A549 (cell line): ENCODE results near the gene GABBR2. TPM values are rescaled to one million over a fixed set of nuclear protein-coding genes. Genes with fewer than 3 reads are reported as not detected.
"Not testable (repeated sequence)": the region's sequence is repeated elsewhere in the genome, so short reads cannot be mapped to it uniquely, and the experiment has no call there.

ENCODE experiments used
- ATAC-seq, 2 experiments: fragments of 200-7000 bp in 1 of 2; fragments of >200 bp in 1 of 2; cut with Nextera tagmentation in 1 of 2; cut with Tn5 transposase in 1 of 2; 3 replicates each; pipeline versions ENCODE4 v1.8.0 to v1.9.1; 2018 to 2020; ENCODE audit warnings: mild to moderate bottlenecking in 1 of 2, moderate library complexity in 1 of 2
- CTCF ChIA-PET: fragments of 300-600 bp; sonication (Branson Sonifier 250); formaldehyde crosslinking; extraction: SDS; loops from one replicate; lab custom pipeline; 2021; ENCODE audit warnings: antibody characterized with exemption, inconsistent platforms; lab: Yijun Ruan, JAX
- POLR2A ChIA-PET: fragments of 350-600 bp; formaldehyde crosslinking; extraction: SDS; loops from one replicate; lab custom pipeline; 2021; ENCODE audit warnings: antibody characterized with exemption, inconsistent platforms; lab: Yijun Ruan, JAX
- DNase-seq, 2 experiments: peaks; one replicate each; pipeline versions ENCODE4 v3.0.0 to v3.0.0-alpha.2; 2011 to 2016; ENCODE audit warnings: low read depth in 1 of 2, low spot score in 1 of 2
- FAIRE-seq: peaks from 2 replicates; lab custom pipeline; 2011; peaks lifted over from hg19 to GRCh38; lab: Jason Lieb, UNC
- H3K27ac ChIP-seq, 2 experiments: fragments of >200 bp; sonication (Bioruptor Twin); formaldehyde crosslinking; 3 replicates each; pipeline ENCODE4 v1.5.1; 2016 to 2017
- H3K4me1 ChIP-seq: fragments of >200 bp; sonication (Bioruptor Twin); formaldehyde crosslinking; 3 replicates; pipeline ENCODE4 v1.6.1; 2016
- H3K4me2 ChIP-seq: fragments of >200 bp; sonication (Bioruptor Twin); formaldehyde crosslinking; 3 replicates; pipeline ENCODE4 v1.6.1; 2016
- H3K4me3 ChIP-seq: fragments of >200 bp; sonication (Bioruptor Twin); formaldehyde crosslinking; 3 replicates; pipeline ENCODE4 v1.5.1; 2016
- H3K9me3 ChIP-seq: fragments of >200 bp; sonication (Bioruptor Twin); formaldehyde crosslinking; 3 replicates; pipeline ENCODE4 v1.6.1; 2016
- CBX2 ChIP-seq: fragments of 200-600 bp; sonication (generic); IDR thresholded peaks from 2 replicates; pipeline ENCODE4 v1.6.1; 2016; ENCODE audit warnings: low read depth, mild to moderate bottlenecking, borderline replicate concordance
- CBX8 ChIP-seq: fragments of 200-600 bp; sonication (generic); IDR thresholded peaks from 2 replicates; pipeline ENCODE4 v1.6.1; 2016
- EHF ChIP-seq: fragments of 250-450 bp; sonication (Bioruptor Pico); IDR thresholded peaks from 2 replicates; pipeline ENCODE4 v1.5.0; 2020; ENCODE audit warnings: mild to moderate bottlenecking
- EP300 ChIP-seq, 2 experiments: fragments of >200 bp; sonication (Bioruptor Twin); formaldehyde crosslinking; IDR thresholded peaks; 2 replicates in 1 of 2; 3 replicates in 1 of 2; pipeline ENCODE4 v1.6.1; 2016 to 2017
- ESRRA ChIP-seq: fragments of 150-350 bp; IDR thresholded peaks from 2 replicates; pipeline ENCODE4 v1.6.1; 2014; ENCODE audit warnings: mild to moderate bottlenecking, low read length, borderline replicate concordance
- FOXS1 ChIP-seq: fragments of 250-450 bp; sonication (Bioruptor Pico); IDR thresholded peaks from 2 replicates; pipeline ENCODE4 v1.5.0; 2020; ENCODE audit warnings: mild to moderate bottlenecking, moderate library complexity
- GATA3 ChIP-seq: IDR thresholded peaks from 2 replicates; pipeline ENCODE4 v1.6.1; 2012; ENCODE audit warnings: borderline replicate concordance
- HOXA7 ChIP-seq: fragments of 250-450 bp; sonication (Bioruptor Pico); IDR thresholded peaks from 2 replicates; pipeline ENCODE4 v1.5.0; 2020; ENCODE audit warnings: mild to moderate bottlenecking, moderate library complexity
- HOXB13 ChIP-seq: fragments of 250-450 bp; sonication (Bioruptor Pico); IDR thresholded peaks from 2 replicates; pipeline ENCODE4 v1.5.0; 2020; ENCODE audit warnings: low read depth, mild to moderate bottlenecking, moderate library complexity
- HOXB5 ChIP-seq: fragments of 250-450 bp; sonication (Bioruptor Pico); IDR thresholded peaks from 2 replicates; pipeline ENCODE4 v1.5.0; 2020; ENCODE audit warnings: mild to moderate bottlenecking, moderate library complexity
- JUNB ChIP-seq: fragments of >200 bp; sonication (Bioruptor Twin); formaldehyde crosslinking; IDR thresholded peaks from 2 replicates; pipeline ENCODE4 v1.6.1; 2016
- KDM1A ChIP-seq: fragments of 200-600 bp; sonication (generic); IDR thresholded peaks from 2 replicates; pipeline ENCODE4 v1.6.1; 2016; ENCODE audit warnings: low read depth, mild to moderate bottlenecking
- KDM5A ChIP-seq: fragments of 200-600 bp; sonication (generic); IDR thresholded peaks from 2 replicates; pipeline ENCODE4 v1.6.1; 2016; ENCODE audit warnings: antibody characterized with exemption, mild to moderate bottlenecking
- MAZ ChIP-seq: fragments of 150-350 bp; IDR thresholded peaks from 2 replicates; pipeline ENCODE4 v1.6.1; 2014; ENCODE audit warnings: antibody characterized with exemption, low read depth, low read length, borderline replicate concordance
- NFE2L2 ChIP-seq: fragments of 150-350 bp; conservative IDR thresholded peaks from 2 replicates; pipeline ENCODE4 v1.6.1; 2014; ENCODE audit warnings: low read length
- NPAS2 ChIP-seq: fragments of 250-450 bp; sonication (Bioruptor Pico); IDR thresholded peaks from 2 replicates; pipeline ENCODE4 v1.8.0; 2022; ENCODE audit warnings: mild to moderate bottlenecking, moderate library complexity, borderline replicate concordance
- POLR2A ChIP-seq: IDR thresholded peaks from 2 replicates; pipeline ENCODE4 v1.6.1; 2012; ENCODE audit warnings: mild to moderate bottlenecking, low read length
- RARB ChIP-seq: fragments of 250-450 bp; sonication (Bioruptor Pico); IDR thresholded peaks from 2 replicates; pipeline ENCODE4 v1.8.0; 2021; ENCODE audit warnings: mild to moderate bottlenecking, moderate library complexity
- RCOR1 ChIP-seq: fragments of 150-350 bp; IDR thresholded peaks from 2 replicates; pipeline ENCODE4 v1.6.1; 2014; ENCODE audit warnings: antibody characterized with exemption, low read length, low read depth
- RNF2 ChIP-seq: fragments of 200-600 bp; sonication (generic); IDR thresholded peaks from 2 replicates; pipeline ENCODE4 v1.6.1; 2016; ENCODE audit warnings: low read depth, mild to moderate bottlenecking, antibody characterized with exemption, moderate library complexity, borderline replicate concordance
- SMC3 ChIP-seq: fragments of >200 bp; sonication (Bioruptor Twin); formaldehyde crosslinking; IDR thresholded peaks from 3 replicates; pipeline ENCODE4 v1.6.1; 2018; ENCODE audit warnings: inconsistent platforms
- SREBF2 ChIP-seq: fragments of 450-650 bp; IDR thresholded peaks from 2 replicates; pipeline ENCODE4 v1.6.1; 2014; ENCODE audit warnings: mild to moderate bottlenecking, moderate library complexity
- TFCP2L1 ChIP-seq: fragments of 250-450 bp; sonication (Bioruptor Pico); IDR thresholded peaks from 2 replicates; pipeline ENCODE4 v1.5.0; 2021; ENCODE audit warnings: mild to moderate bottlenecking
- TP53 ChIP-seq: fragments of 250-450 bp; sonication (Bioruptor Pico); IDR thresholded peaks from 2 replicates; pipeline ENCODE4 v1.5.0; 2021; ENCODE audit warnings: mild to moderate bottlenecking, moderate library complexity
- ZNF302 ChIP-seq: fragments of 250-450 bp; sonication (Bioruptor Pico); IDR thresholded peaks from 2 replicates; pipeline ENCODE4 v1.9.0; 2021; ENCODE audit warnings: inconsistent platforms, mild to moderate bottlenecking, moderate library complexity
- ZSCAN20 ChIP-seq: fragments of 250-450 bp; sonication (Bioruptor Pico); IDR thresholded peaks from 2 replicates; pipeline ENCODE4 v1.8.0; 2022; ENCODE audit warnings: mild to moderate bottlenecking, moderate library complexity
- WGBS: methylation state at CpG from one replicate; pipeline ENCODE4 v1.1.6; 2017; ENCODE audit errors: missing lambda C conversion rate; 5-methylcytosine and 5-hydroxymethylcytosine counted together
- polyA plus RNA-seq, 4 experiments: library from polyadenylated mRNA; depleted of rRNA in 3 of 4; stranded (reverse); fragments of >200 nt; fragmentation: RNase III in 1 of 4; extraction: RNeasy Plus Mini Kit Qiagen cat#74134 plus additional on column Dnase treatment in 1 of 4; gene quantifications; 2 replicates in 3 of 4; 3 replicates in 1 of 4; pipeline ENCODE4 v1.2.3, GENCODE V29; 2011 to 2017
- TF ChIP-seq, protein P1 (sequence below): fragments of >200 bp; sonication (Bioruptor Twin); formaldehyde crosslinking; IDR thresholded peaks from 2 replicates; pipeline ENCODE4 v1.6.1; 2016
- TF ChIP-seq, protein P2 (sequence below): IDR thresholded peaks from 2 replicates; pipeline ENCODE4 v1.6.1; 2012
- TF ChIP-seq, protein P3 (sequence below): fragments of 250-450 bp; sonication (Bioruptor Pico); IDR thresholded peaks from 2 replicates; pipeline ENCODE4 v1.5.0; 2020; ENCODE audit warnings: low read depth, mild to moderate bottlenecking, moderate library complexity
- TF ChIP-seq, protein P4 (sequence below): fragments of 150-350 bp; IDR thresholded peaks from 2 replicates; pipeline ENCODE4 v1.6.1; 2014; ENCODE audit warnings: low read depth, mild to moderate bottlenecking, low read length
- TF ChIP-seq, protein P5 (sequence below): fragments of >200 bp; sonication (Bioruptor Twin); formaldehyde crosslinking; IDR thresholded peaks from 3 replicates; pipeline ENCODE4 v1.6.1; 2016
- TF ChIP-seq, protein P6 (sequence below): IDR thresholded peaks from 2 replicates; pipeline ENCODE4 v1.6.1; 2012; ENCODE audit warnings: low read depth, borderline replicate concordance

Gene GABBR2
- polyA plus RNA-seq, 2 of the 4 experiments (the other 2 are of a cell fraction): 0.08 to 0.57 TPM

DNA sequence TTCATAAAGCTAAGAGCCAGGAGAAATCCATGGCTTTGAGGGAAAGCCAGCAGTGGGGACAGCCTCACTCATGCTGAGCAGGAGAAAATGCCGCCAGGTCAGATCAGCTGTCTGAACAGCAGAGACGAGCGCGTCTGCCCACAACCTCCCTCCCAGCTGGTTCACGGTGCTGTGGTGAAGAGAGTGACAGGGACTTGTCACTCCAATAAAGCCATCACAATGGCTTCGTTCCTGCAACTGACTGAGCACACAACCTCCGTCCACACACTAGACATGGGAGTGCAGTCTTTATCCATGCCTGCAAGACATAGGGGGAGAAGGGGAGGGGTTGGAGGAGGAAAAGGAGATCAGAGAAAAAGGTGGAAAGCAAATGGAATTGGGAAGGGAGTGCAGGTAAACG, 206.9 kb downstream of the GABBR2 start:
- TF ChIP-seq ZSCAN20 (no peak), POLR2A (no peak), GATA3 (no peak), HOXA7 (CRISPR knock-in tag) (no peak), RCOR1 (no peak), ZNF302 (CRISPR knock-in tag) (no peak), FOXS1 (no peak), HOXB5 (CRISPR knock-in tag) (no peak), KDM5A (no peak), EP300 (IDR thresholded peaks at IDR 0.05) (no peak), TFCP2L1 (no peak), HOXB13 (CRISPR knock-in tag) (no peak), TP53 (no peak), KDM1A (no peak)
- TF ChIP-seq, protein P1, sequence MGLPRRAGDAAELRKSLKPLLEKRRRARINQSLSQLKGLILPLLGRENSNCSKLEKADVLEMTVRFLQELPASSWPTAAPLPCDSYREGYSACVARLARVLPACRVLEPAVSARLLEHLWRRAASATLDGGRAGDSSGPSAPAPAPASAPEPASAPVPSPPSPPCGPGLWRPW: no peak
- TF ChIP-seq, protein P2, sequence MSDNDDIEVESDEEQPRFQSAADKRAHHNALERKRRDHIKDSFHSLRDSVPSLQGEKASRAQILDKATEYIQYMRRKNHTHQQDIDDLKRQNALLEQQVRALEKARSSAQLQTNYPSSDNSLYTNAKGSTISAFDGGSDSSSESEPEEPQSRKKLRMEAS: no peak
- TF ChIP-seq, protein P3, sequence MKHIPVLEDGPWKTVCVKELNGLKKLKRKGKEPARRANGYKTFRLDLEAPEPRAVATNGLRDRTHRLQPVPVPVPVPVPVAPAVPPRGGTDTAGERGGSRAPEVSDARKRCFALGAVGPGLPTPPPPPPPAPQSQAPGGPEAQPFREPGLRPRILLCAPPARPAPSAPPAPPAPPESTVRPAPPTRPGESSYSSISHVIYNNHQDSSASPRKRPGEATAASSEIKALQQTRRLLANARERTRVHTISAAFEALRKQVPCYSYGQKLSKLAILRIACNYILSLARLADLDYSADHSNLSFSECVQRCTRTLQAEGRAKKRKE (CRISPR knock-in tag): no peak
- TF ChIP-seq, protein P4, sequence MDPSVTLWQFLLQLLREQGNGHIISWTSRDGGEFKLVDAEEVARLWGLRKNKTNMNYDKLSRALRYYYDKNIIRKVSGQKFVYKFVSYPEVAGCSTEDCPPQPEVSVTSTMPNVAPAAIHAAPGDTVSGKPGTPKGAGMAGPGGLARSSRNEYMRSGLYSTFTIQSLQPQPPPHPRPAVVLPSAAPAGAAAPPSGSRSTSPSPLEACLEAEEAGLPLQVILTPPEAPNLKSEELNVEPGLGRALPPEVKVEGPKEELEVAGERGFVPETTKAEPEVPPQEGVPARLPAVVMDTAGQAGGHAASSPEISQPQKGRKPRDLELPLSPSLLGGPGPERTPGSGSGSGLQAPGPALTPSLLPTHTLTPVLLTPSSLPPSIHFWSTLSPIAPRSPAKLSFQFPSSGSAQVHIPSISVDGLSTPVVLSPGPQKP: no peak
- Histone ChIP-seq H3K4me2 (no peak overlapping the region), H3K4me3 (no peak overlapping the region), H3K27ac (no peak overlapping the region), H3K4me1 (no peaks in the 10 kb centered on the region), H3K9me3 (no peaks in the 10 kb centered on the region)
- no peak for FAIRE-seq
- 88% methylated on average over 8 of the region's 8 CpGs for WGBS
- DNase-seq: no peak
- POLR2A ChIA-PET: no interaction called here
- no peak for ATAC-seq
- CTCF ChIA-PET: no interaction called here

DNA sequence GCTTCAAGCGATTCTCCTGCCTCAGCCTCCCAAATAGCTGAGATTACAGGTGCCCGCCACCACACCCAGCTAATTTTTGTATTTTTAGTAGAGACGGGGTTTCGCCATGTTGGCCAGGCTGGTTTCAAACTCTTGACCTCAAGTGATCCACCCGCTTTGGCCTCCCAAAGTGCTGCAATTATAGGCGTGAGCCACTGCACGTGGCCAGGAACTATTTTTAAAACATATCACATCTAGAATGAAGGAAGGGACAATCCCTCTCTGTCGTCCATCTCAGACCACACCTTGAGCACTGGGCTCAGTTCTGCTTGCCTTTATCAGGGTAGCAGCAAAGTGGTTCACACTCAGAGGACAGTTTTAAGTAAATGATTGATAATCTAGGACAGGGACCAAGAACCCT, 207.5 kb downstream of the GABBR2 start:
- H3K4me3 ChIP-seq, CTCF ChIA-PET, POLR2A ChIA-PET, H3K4me1 ChIP-seq, H3K9me3 ChIP-seq, FAIRE-seq, H3K27ac ChIP-seq, H3K4me2 ChIP-seq, ATAC-seq, DNase-seq: not testable (repeated sequence)
- 69% methylated on average over 8 of the region's 8 CpGs for WGBS

DNA sequence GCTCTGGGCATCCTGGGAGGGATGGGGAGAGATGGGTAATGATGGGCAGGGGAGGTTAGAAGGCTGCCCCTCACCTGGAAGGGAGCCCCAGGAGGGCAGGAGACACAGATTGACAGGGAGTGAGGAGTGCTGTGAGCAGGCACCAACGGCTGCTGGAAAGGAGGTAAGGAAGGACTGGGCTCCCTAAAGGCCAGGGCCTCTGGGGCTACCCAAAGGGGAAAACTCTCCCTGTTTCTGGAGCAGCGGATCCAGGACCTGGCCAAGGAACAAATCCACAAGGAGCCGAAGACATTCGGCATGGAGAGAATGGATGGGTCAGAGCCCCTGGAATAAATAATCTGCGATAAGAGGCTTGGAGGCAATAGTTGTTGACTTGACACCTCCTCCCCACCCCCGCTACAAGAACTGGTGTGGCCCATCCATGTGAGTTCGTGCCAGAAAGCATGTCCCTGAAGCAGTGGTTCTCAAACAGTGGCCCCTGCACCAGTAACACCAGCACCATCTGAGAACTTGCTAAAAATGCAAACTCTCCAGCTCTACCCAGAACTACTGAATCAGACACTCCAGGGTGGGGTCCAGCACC, 208.3 kb downstream of the GABBR2 start:
- ChIA-PET CTCF (interaction anchor here (1.5 kb wide), 1 partner anchor 24 kb away, joined by 3 read pairs; no protein-coding TSS in a partner anchor), POLR2A (no interaction called here)
- H3K4me2 ChIP-seq: no peak overlapping the region
- TF ChIP-seq JUNB: no peak
- TF ChIP-seq, protein P5, sequence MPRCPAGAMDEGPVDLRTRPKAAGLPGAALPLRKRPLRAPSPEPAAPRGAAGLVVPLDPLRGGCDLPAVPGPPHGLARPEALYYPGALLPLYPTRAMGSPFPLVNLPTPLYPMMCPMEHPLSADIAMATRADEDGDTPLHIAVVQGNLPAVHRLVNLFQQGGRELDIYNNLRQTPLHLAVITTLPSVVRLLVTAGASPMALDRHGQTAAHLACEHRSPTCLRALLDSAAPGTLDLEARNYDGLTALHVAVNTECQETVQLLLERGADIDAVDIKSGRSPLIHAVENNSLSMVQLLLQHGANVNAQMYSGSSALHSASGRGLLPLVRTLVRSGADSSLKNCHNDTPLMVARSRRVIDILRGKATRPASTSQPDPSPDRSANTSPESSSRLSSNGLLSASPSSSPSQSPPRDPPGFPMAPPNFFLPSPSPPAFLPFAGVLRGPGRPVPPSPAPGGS: no peak
- no peak for TF ChIP-seq ESRRA
- no peak for TF ChIP-seq RARB (CRISPR knock-in tag)
- TF ChIP-seq GATA3: no peak
- no peak for TF ChIP-seq RNF2
- TF ChIP-seq CBX2: no peak
- TF ChIP-seq, protein P6, sequence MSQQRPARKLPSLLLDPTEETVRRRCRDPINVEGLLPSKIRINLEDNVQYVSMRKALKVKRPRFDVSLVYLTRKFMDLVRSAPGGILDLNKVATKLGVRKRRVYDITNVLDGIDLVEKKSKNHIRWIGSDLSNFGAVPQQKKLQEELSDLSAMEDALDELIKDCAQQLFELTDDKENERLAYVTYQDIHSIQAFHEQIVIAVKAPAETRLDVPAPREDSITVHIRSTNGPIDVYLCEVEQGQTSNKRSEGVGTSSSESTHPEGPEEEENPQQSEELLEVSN: no peak
- TF ChIP-seq CBX8: no peak
- TF ChIP-seq TP53: no peak
- TF ChIP-seq SMC3: no peak
- no peak for TF ChIP-seq NFE2L2
- no peak for TF ChIP-seq MAZ
- TF ChIP-seq, protein P2: no peak
- TF ChIP-seq FOXS1: no peak
- TF ChIP-seq NPAS2: no peak
- no peak for TF ChIP-seq EP300 (IDR thresholded peaks at IDR 0.05)
- TF ChIP-seq SREBF2: no peak
- no peak for TF ChIP-seq EHF (CRISPR knock-in tag)
- no peak for TF ChIP-seq ZNF302 (CRISPR knock-in tag)
- H3K4me1 ChIP-seq: no peaks in the 10 kb centered on the region
- no peaks in the 10 kb centered on the region for H3K9me3 ChIP-seq
- no peak for FAIRE-seq
- H3K27ac ChIP-seq: no peak overlapping the region
- no peak for DNase-seq
- WGBS: 67% methylated on average over 6 of the region's 7 CpGs
- no peak for ATAC-seq
- no peak overlapping the region for H3K4me3 ChIP-seq
